Left ventricle myocardium inferior (tissue), 1 donor: Measurements from ENCODE around the gene OR51A2. TPM values are rescaled to one million over a fixed set of nuclear protein-coding genes. Genes with fewer than 3 reads are reported as not detected.

ENCODE experiments used
- DNase-seq: peaks from one replicate; pipeline ENCODE4 v3.0.0-alpha.2; 2020
- H3K27ac ChIP-seq: fragments of 200-600 bp; replicated peaks from 2 replicates; pipeline ENCODE4 v1.8.0; 2021
- H3K27me3 ChIP-seq: fragments of 200-600 bp; 2 replicates; pipeline ENCODE4 v1.8.0; 2021; ENCODE audit warnings: low read depth
- H3K36me3 ChIP-seq: fragments of 200-600 bp; 2 replicates; pipeline ENCODE4 v1.8.0; 2021
- H3K4me1 ChIP-seq: fragments of 200-600 bp; 2 replicates; pipeline ENCODE4 v1.8.0; 2021
- H3K4me3 ChIP-seq: fragments of 200-600 bp; 2 replicates; pipeline ENCODE4 v1.8.0; 2021; ENCODE audit warnings: mild to moderate bottlenecking, moderate library complexity
- H3K9me3 ChIP-seq: fragments of 200-600 bp; replicated peaks from 2 replicates; pipeline ENCODE4 v1.8.0; 2021
- CTCF ChIP-seq: fragments of 200-600 bp; IDR thresholded peaks from 2 replicates; pipeline ENCODE4 v1.8.0; 2021; ENCODE audit warnings: antibody characterized with exemption, mild to moderate bottlenecking, borderline replicate concordance
- intact Hi-C: fragments of 100-400 bp; cut with micrococcal nuclease; formaldehyde crosslinking; loops from one replicate; pipeline ENCODE4 v1.11.0; 2022
- total RNA-seq: library from RNA; stranded (reverse); fragmentation: NEBNext Ultra II Directional; extraction: Animal tissue kit (Norgen Biotek cat#: 25700); gene quantifications from one replicate; pipeline ENCODE4 v1.2.1, GENCODE V29; 2021
- donor health status: DM: no; HTN: yes; CAD: no; lungs with severe emphysema.

Gene OR51A2
- total RNA-seq, 1 donor from 2014 or later = not detected

GRCh38 chr11:4921796-4922195, 33.7 kb downstream of the OR51A2 start:
- no peaks in the 10 kb centered on the region for H3K4me1 ChIP-seq
- DNase-seq = no peak
- no peak overlapping the region for H3K4me3 ChIP-seq
- no peak for TF ChIP-seq CTCF
- no peaks in the 10 kb centered on the region for H3K36me3 ChIP-seq
- H3K27ac ChIP-seq = no peak overlapping the region
- H3K9me3 ChIP-seq = no peaks in the 10 kb centered on the region
- intact Hi-C loops = no loop called here
- H3K27me3 ChIP-seq = no peaks in the 10 kb centered on the region

- intact Hi-C loops = no loop called here
- no peak for TF ChIP-seq CTCF
- no peaks in the 10 kb centered on the region for H3K4me1 ChIP-seq
- DNase-seq = no peak
- no peaks in the 10 kb centered on the region for H3K27me3 ChIP-seq
- H3K36me3 ChIP-seq = no peaks in the 10 kb centered on the region
- H3K9me3 ChIP-seq = no peaks in the 10 kb centered on the region
- H3K27ac ChIP-seq = no peak within 1 kb of the TSS
- H3K4me3 ChIP-seq = no peak within 1 kb of the TSS
Measured at GRCh38 chr11:4919250-4919649, 36.3 kb downstream of the OR51A2 start, which contains the start of gene OR51G2. TSS of gene OR51G2 (minus strand) at chr11:4919350. CDS start at chr11:4915663, 3,687 bp downstream.

GRCh38 chr11:4916581-4916980, 38.9 kb downstream of the OR51A2 start:
- Histone ChIP-seq H3K4me3 (no peak overlapping the region), H3K9me3 (no peaks in the 10 kb centered on the region), H3K27me3 (no peaks in the 10 kb centered on the region), H3K36me3 (no peaks in the 10 kb centered on the region), H3K4me1 (no peaks in the 10 kb centered on the region), H3K27ac (no peak overlapping the region)
- no peak for TF ChIP-seq CTCF
- DNase-seq = no peak
- intact Hi-C loops = no loop called here

Other genes starting within 250 kb of the OR51A2 start
- gene OR51F1, start 185.8 kb downstream of the OR51A2 start, total RNA-seq = not detected
- not detected for gene OR52R1, start 151.3 kb downstream of the OR51A2 start, total RNA-seq
- gene OR51F2, start 134.4 kb downstream of the OR51A2 start, total RNA-seq = not detected
- gene OR51S1, start 106.5 kb downstream of the OR51A2 start, total RNA-seq = not detected
- gene OR51T1, start 73.8 kb downstream of the OR51A2 start, total RNA-seq = not detected
- gene OR51A7, start 51.9 kb downstream of the OR51A2 start, total RNA-seq = not detected
- gene OR51G2, start 36.4 kb downstream of the OR51A2 start, total RNA-seq = not detected
- gene OR51G1, start 31.4 kb downstream of the OR51A2 start, total RNA-seq = not detected
- not detected for gene OR51A4, start 8.1 kb downstream of the OR51A2 start, total RNA-seq
- not detected for gene OR51L1, start 39.1 kb upstream of the OR51A2 start, total RNA-seq
- gene OR52J3, start 90.8 kb upstream of the OR51A2 start, total RNA-seq = not detected
- not detected for gene OR52E2, start 103.9 kb upstream of the OR51A2 start, total RNA-seq
- not detected for gene OR52E1, start 113.9 kb upstream of the OR51A2 start, total RNA-seq
- not detected for gene OR52A5, start 182.6 kb upstream of the OR51A2 start, total RNA-seq
- gene OR52A1, start 199.0 kb upstream of the OR51A2 start, total RNA-seq = not detected
- gene OR51V1, start 245.0 kb upstream of the OR51A2 start, total RNA-seq = not detected